Measurements from ENCODE around the gene BCL11B. TPM values are rescaled to one million over a fixed set of nuclear protein-coding genes. Genes with fewer than 3 reads are reported as not detected.

BCL11B gene
- total and polyA plus RNA-seq, 10 of the 15 experiments (the other 5 are each of a cell fraction or from before 2014, with no cell fraction given): 0.38 to 5.5 (median 1.3) TPM

DNA sequence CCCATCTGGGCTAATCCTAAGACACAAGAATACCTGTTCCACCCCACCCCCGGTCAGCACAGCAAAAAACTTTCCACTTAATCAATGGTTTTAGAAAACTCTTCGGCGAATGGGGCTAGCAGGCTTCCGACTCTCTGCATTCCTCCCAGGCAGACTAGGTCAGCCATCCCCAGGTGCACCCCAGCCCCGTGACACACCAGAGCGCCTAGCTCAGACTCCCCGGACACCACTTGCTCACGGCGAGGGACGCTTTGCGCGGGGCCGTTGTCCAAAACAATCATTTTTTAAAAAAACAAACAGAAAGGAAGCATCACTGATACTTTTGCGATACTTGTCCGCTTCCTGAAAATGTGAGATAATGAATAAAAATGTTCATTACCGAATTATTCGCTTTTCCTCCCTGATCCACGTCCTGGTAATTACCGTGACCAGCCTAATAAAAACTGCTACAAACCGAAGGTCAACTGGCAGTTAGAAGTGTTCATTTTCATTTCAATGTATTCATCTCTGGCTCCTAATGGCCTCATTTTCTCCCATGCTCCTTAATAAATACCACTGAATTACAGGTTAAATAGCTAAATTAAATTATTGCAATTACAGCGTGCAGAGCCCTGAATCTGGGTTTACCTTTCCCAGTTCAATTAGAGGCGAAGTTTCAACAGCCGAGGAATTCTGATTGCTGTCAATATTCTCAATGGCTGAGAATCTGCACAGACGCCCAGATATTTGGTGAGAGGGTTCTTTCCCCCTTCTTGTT lies 73.1 kb downstream of the BCL11B start:
- no peak for TF ChIP-seq MEF2B (IDR thresholded peaks at IDR 0.05; ENCODE audit: partially characterized antibody, poor library complexity, severe bottlenecking)
- TF ChIP-seq HDAC6 (IDR thresholded peaks at IDR 0.05; ENCODE audit: unreplicated experiment): no peak
- TF ChIP-seq ETV6 (conservative IDR thresholded peaks at IDR 0.05 in 1 of 2, IDR thresholded peaks at IDR 0.05 in 1 of 2; ENCODE audit: borderline replicate concordance in 1 of 2, low read depth in 1 of 2): no peak
- TF ChIP-seq, protein P1, sequence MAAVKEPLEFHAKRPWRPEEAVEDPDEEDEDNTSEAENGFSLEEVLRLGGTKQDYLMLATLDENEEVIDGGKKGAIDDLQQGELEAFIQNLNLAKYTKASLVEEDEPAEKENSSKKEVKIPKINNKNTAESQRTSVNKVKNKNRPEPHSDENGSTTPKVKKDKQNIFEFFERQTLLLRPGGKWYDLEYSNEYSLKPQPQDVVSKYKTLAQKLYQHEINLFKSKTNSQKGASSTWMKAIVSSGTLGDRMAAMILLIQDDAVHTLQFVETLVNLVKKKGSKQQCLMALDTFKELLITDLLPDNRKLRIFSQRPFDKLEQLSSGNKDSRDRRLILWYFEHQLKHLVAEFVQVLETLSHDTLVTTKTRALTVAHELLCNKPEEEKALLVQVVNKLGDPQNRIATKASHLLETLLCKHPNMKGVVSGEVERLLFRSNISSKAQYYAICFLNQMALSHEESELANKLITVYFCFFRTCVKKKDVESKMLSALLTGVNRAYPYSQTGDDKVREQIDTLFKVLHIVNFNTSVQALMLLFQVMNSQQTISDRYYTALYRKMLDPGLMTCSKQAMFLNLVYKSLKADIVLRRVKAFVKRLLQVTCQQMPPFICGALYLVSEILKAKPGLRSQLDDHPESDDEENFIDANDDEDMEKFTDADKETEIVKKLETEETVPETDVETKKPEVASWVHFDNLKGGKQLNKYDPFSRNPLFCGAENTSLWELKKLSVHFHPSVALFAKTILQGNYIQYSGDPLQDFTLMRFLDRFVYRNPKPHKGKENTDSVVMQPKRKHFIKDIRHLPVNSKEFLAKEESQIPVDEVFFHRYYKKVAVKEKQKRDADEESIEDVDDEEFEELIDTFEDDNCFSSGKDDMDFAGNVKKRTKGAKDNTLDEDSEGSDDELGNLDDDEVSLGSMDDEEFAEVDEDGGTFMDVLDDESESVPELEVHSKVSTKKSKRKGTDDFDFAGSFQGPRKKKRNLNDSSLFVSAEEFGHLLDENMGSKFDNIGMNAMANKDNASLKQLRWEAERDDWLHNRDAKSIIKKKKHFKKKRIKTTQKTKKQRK (IDR thresholded peaks at IDR 0.05; ENCODE audit: low read depth, low read length): no peak
- TF ChIP-seq ZBED1 (IDR thresholded peaks at IDR 0.05; ENCODE audit: borderline replicate concordance): no peak
- no peak for TF ChIP-seq NR2F1 (conservative IDR thresholded peaks at IDR 0.05)
- TF ChIP-seq MTA3 (IDR thresholded peaks at IDR 0.05; ENCODE audit: borderline replicate concordance, low read length): no peak
- TF ChIP-seq TCF3 (IDR thresholded peaks at IDR 0.05; ENCODE audit: borderline replicate concordance, insufficient read depth, low read depth, low read length): no peak
- TF ChIP-seq MYB (IDR thresholded peaks at IDR 0.05; ENCODE audit: borderline replicate concordance, low read depth, low read length): no peak
- TF ChIP-seq, protein P2, sequence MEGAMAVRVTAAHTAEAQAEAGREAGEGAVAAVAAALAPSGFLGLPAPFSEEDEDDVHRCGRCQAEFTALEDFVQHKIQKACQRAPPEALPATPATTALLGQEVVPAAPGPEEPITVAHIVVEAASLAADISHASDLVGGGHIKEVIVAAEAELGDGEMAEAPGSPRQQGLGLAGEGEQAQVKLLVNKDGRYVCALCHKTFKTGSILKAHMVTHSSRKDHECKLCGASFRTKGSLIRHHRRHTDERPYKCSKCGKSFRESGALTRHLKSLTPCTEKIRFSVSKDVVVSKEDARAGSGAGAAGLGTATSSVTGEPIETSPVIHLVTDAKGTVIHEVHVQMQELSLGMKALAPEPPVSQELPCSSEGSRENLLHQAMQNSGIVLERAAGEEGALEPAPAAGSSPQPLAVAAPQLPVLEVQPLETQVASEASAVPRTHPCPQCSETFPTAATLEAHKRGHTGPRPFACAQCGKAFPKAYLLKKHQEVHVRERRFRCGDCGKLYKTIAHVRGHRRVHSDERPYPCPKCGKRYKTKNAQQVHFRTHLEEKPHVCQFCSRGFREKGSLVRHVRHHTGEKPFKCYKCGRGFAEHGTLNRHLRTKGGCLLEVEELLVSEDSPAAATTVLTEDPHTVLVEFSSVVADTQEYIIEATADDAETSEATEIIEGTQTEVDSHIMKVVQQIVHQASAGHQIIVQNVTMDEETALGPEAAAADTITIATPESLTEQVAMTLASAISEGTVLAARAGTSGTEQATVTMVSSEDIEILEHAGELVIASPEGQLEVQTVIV (IDR thresholded peaks at IDR 0.05; ENCODE audit: borderline replicate concordance, partially characterized antibody): no peak
- no peak for TF ChIP-seq CHD4 (IDR thresholded peaks at IDR 0.05)
- TF ChIP-seq, protein P3, sequence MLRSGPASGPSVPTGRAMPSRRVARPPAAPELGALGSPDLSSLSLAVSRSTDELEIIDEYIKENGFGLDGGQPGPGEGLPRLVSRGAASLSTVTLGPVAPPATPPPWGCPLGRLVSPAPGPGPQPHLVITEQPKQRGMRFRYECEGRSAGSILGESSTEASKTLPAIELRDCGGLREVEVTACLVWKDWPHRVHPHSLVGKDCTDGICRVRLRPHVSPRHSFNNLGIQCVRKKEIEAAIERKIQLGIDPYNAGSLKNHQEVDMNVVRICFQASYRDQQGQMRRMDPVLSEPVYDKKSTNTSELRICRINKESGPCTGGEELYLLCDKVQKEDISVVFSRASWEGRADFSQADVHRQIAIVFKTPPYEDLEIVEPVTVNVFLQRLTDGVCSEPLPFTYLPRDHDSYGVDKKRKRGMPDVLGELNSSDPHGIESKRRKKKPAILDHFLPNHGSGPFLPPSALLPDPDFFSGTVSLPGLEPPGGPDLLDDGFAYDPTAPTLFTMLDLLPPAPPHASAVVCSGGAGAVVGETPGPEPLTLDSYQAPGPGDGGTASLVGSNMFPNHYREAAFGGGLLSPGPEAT (IDR thresholded peaks at IDR 0.05; ENCODE audit: low read depth): no peak
- ChIA-PET CTCF (no interaction called here), RAD21 (ENCODE audit: unreplicated experiment) (no interaction called here), SMC1A (ENCODE audit: uncharacterized antibody, unreplicated experiment) (no interaction called here), POLR2A (no interaction called here)
- DNase-seq (ENCODE audit: low read depth, low spot score): no peak
- Histone ChIP-seq H3K4me2 (ENCODE audit: control insufficient read depth, insufficient read depth) (no peak overlapping the region), H3K79me2 (ENCODE audit: control insufficient read depth, insufficient read depth, low read length) (no peaks in the 10 kb centered on the region), H2AFZ (ENCODE audit: control insufficient read depth, low read depth, low read length) (no peak overlapping the region), H3K4me1 (ENCODE audit: control insufficient read depth, insufficient read depth, low read length) (no peaks in the 10 kb centered on the region), H4K20me1 (ENCODE audit: control insufficient read depth, insufficient read depth) (no peaks in the 10 kb centered on the region), H3K9ac (ENCODE audit: control insufficient read depth, insufficient read depth, low read length) (no peak overlapping the region), H3K4me3 (no peak overlapping the region), H3K27me3 (replicated peaks in 1 of 2; ENCODE audit: control insufficient read depth in 2 of 2, insufficient read depth in 2 of 2, low read length in 1 of 2) (no peaks in the 10 kb centered on the region; a peak in 1 of 4 replicates), H3K36me3 (ENCODE audit: control insufficient read depth in 2 of 2, insufficient read depth in 2 of 2, low read length in 1 of 2) (no peaks in the 10 kb centered on the region), H3K27ac (ENCODE audit: control insufficient read depth, insufficient read depth) (no peak overlapping the region), H3K9me3 (replicated peaks; ENCODE audit: control insufficient read depth, insufficient read depth, low read length) (no peaks in the 10 kb centered on the region)
- 59% methylated on average over 24 of the region's 24 CpGs for whole genome bisulfite sequencing (ENCODE audit: insufficient coverage, insufficient replicate concordance, low lambda C conversion rate, missing lambda C conversion rate)
- ATAC-seq: no peak
- no peak for FAIRE-seq
- no TSS peak for BruUV-seq (replicated peaks)
- intact Hi-C loops (cut with micrococcal nuclease; ENCODE audit: unreplicated experiment): no loop called here
- in situ Hi-C loops (cut with MboI): no loop called here
